ENCODE results near the gene DHDH. TPM values are rescaled to one million over a fixed set of nuclear protein-coding genes. Genes with fewer than 3 reads are reported as not detected.
A peak's percentile ranks its signal among the peaks of the same experiment; 100 is the strongest.

Gene DHDH
- total RNA-seq, 6 experiments from 2014 or later, result 0.29 TPM; not detected in 5

DNA sequence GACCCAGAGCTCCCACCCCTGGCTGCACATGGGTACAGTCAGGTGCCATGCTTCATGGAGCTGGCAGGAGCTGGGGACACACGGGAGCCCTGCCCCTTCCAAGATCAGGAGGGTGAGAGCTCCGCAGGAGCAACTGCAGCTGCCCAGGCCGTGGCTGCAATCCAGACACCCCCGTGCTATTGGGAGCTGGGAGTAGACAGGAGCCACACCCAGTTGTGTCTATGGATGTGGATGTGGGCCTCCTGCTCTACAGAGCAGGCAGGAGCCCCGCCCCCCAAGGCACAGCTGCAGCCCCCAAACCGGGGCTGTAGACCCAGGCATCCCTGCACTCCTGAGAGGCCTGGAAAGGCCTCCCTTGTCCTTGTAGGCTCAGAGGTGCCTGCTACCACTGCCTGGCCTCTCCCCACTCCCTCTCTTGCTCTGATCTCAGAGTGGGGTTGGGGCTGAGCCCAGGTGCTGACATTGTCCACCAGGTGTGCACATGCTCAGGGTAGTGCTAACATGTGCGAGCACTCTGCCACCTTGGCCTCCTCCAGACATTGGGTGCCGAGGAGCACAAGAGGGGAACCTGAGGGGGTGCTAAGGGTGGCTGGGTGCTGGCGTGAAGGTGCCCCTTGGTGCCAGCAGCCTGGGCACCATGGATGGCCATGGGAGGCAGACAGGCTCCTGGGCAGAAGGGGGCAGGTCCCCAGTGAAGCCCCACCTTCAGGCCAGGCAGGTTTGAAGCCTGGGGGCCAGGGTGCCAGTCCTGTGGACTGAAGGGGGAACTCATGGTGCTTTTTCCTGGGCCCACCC, 13.2 kb downstream of the DHDH start:
- TF ChIP-seq, protein P1, sequence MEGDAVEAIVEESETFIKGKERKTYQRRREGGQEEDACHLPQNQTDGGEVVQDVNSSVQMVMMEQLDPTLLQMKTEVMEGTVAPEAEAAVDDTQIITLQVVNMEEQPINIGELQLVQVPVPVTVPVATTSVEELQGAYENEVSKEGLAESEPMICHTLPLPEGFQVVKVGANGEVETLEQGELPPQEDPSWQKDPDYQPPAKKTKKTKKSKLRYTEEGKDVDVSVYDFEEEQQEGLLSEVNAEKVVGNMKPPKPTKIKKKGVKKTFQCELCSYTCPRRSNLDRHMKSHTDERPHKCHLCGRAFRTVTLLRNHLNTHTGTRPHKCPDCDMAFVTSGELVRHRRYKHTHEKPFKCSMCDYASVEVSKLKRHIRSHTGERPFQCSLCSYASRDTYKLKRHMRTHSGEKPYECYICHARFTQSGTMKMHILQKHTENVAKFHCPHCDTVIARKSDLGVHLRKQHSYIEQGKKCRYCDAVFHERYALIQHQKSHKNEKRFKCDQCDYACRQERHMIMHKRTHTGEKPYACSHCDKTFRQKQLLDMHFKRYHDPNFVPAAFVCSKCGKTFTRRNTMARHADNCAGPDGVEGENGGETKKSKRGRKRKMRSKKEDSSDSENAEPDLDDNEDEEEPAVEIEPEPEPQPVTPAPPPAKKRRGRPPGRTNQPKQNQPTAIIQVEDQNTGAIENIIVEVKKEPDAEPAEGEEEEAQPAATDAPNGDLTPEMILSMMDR (IDR thresholded peaks at IDR 0.05), result no peak
- TF ChIP-seq POLR2A (IDR thresholded peaks at IDR 0.05), result no peak

DNA sequence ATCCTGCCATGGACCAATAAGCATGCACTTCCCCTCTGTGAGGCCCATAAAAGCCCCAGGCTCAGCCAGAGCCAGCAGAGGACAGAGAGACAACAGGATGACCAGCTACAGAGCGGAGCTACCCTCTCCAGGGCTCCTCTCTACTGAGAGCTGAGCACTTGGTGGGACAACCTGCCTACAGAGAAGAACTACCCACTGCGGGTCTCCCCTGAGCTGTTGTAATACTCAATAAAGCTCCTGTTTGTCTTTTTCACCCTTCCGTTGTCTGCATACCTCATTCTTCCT, 13.7 kb downstream of the DHDH start:
- no peak for DNase-seq
- no peak overlapping the region for H3K4me3 ChIP-seq
- no peak for TF ChIP-seq POLR2A (IDR thresholded peaks at IDR 0.05)
- TF ChIP-seq, protein P1 (IDR thresholded peaks at IDR 0.05), result no peak
- intact Hi-C loops (cut with DNase I), result no loop called here
- no peaks in the 10 kb centered on the region for H3K27me3 ChIP-seq
- no peaks in the 10 kb centered on the region for H3K4me1 ChIP-seq
- WGBS (ENCODE audit: insufficient coverage, low coverage, low lambda C conversion rate, missing lambda C conversion rate), result 67% methylated on average over 2 of the region's 3 CpGs
- no peak overlapping the region for H3K27ac ChIP-seq
- no peak for ATAC-seq
- H3K36me3 ChIP-seq, result no peaks in the 10 kb centered on the region
- no peaks in the 10 kb centered on the region for H3K9me3 ChIP-seq

More for the DNA sequence above, 13.2 kb downstream of the DHDH start:
- ATAC-seq (no peak), DNase-seq (no peak)
- Histone ChIP-seq H3K27me3 (no peaks in the 10 kb centered on the region), H3K4me3 (no peak overlapping the region), H3K36me3 (no peaks in the 10 kb centered on the region), H3K9me3 (no peaks in the 10 kb centered on the region), H3K27ac (no peak overlapping the region), H3K4me1 (no peaks in the 10 kb centered on the region)
- intact Hi-C loops (cut with DNase I), result no loop called here
- 90% methylated on average over 2 of the region's 9 CpGs for WGBS (ENCODE audit: insufficient coverage, low coverage, low lambda C conversion rate, missing lambda C conversion rate)

DNA sequence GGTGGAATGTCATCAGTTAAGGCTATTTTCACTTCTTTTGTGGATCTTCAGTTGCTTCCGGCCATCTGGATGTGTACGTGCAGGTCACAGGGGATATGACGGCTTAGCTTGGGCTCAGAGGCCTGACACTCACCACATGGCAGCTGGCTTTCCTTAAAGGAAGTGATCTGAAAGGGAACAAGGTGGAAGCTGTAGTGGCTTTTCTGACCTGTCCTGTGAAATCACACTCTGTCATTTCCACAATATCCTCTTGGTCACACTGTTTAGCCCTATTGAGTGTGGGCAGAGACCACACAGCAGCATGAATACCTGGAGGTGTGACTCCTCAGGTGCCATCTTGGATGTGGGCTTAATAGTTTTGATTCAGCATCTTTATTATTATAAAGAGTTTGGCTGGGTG, 16.7 kb downstream of the DHDH start:
- Histone ChIP-seq H3K4me3 (no peak overlapping the region), H3K9me3 (no peaks in the 10 kb centered on the region), H3K27me3 (no peaks in the 10 kb centered on the region), H3K4me1 (no peaks in the 10 kb centered on the region), H3K36me3 (no peaks in the 10 kb centered on the region), H3K27ac (peak overlapping the region in 2 of 3 donors; percentile 10 to 34)
- 63% methylated on average over 3 of the region's 3 CpGs for WGBS (ENCODE audit: insufficient coverage, low coverage, low lambda C conversion rate, missing lambda C conversion rate)
- DNase-seq (no peak), ATAC-seq (peak in 3 of 4 donors; percentile 14 to 57 (median 46))
- intact Hi-C loops (cut with DNase I), result no loop called here
- TF ChIP-seq POLR2A (IDR thresholded peaks at IDR 0.05), result no peak
- TF ChIP-seq, protein P1 (IDR thresholded peaks at IDR 0.05), result no peak

DNA sequence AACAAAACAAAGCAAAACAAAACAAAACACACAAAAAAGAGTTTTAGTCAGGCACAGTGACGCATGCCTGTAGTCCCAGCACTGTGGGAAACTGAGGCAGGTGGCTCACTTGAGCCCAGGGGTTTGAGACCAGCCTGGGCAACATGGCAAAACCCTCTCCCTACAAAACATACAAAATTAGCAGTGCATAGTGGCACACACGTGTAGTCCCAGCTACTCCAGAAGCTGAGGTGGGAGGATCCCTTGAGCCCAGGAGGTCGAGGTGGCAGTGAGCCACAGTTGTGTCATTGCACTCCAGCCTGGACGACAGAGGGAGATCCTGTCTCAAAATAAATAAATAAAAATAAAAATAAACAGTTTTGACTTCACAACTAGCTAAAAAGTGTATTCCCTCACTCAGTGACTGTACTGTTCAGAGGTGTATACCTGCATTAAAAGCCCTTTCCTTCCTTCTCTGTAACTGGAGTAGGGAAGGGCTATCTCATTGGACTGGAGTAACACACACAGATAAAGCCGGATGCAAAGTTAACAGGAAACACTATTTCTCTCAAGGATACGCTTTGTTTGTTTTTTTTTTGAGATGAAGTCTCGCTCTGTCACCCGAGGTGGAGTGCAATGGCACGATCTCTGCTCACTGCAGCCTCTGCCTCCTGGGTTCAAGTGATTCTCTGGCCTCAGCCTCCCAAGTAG, 17.5 kb downstream of the DHDH start:
- ATAC-seq, result peak in 2 of 4 donors; percentile 16 to 19
- WGBS (ENCODE audit: insufficient coverage, low coverage, low lambda C conversion rate, missing lambda C conversion rate), result 53% methylated on average over 9 of the region's 9 CpGs
- H3K27me3 ChIP-seq, result no peaks in the 10 kb centered on the region
- TF ChIP-seq POLR2A (IDR thresholded peaks at IDR 0.05), result no peak
- TF ChIP-seq, protein P1 (IDR thresholded peaks at IDR 0.05), result no peak
- H3K9me3 ChIP-seq, result no peaks in the 10 kb centered on the region
- DNase-seq, result no peak
- H3K4me3 ChIP-seq, result no peak overlapping the region
- peaks cover 0 to 6% (median 0%) of the 10 kb centered on the region in 4 donors for H3K4me1 ChIP-seq
- H3K36me3 ChIP-seq, result no peaks in the 10 kb centered on the region
- peak overlapping the region in 2 of 3 donors; percentile 10 to 34 for H3K27ac ChIP-seq
- intact Hi-C loops (cut with DNase I), result no loop called here
